Transverse colon (tissue), 4 donors: ENCODE data around the gene OR2AK2.

ENCODE experiments used
- CTCF ChIP-seq, 5 experiments: fragments of 200-600 bp in 3 of 5; fragments of 450-650 bp in 2 of 5; sonication (generic) in 3 of 5; IDR thresholded peaks; 1 replicate in 2 of 5; 2 replicates in 3 of 5; pipeline ENCODE4 v1.5.1; 2016 to 2017; ENCODE audit warnings: antibody characterized with exemption in 5 of 5, inconsistent platforms in 3 of 5, mild to moderate bottlenecking in 2 of 5, moderate library complexity in 1 of 5
- EP300 ChIP-seq: sonication (generic); formaldehyde crosslinking; IDR thresholded peaks from one replicate; pipeline ENCODE4 v1.6.1; 2017; ENCODE audit warnings: antibody characterized with exemption, low read depth
- POLR2A ChIP-seq: fragments of 450-650 bp; IDR thresholded peaks from one replicate; pipeline ENCODE4 v1.6.1; 2016; ENCODE audit warnings: antibody characterized with exemption, mild to moderate bottlenecking, moderate library complexity
- POLR2AphosphoS5 ChIP-seq, 3 donors: sonication (generic); formaldehyde crosslinking; IDR thresholded peaks; one replicate each; pipeline ENCODE4 v1.6.1; 2016; ENCODE audit warnings: antibody characterized with exemption in 3 of 3

GRCh38 chr1:247992986-247993385 is 28.0 kb downstream of the OR2AK2 start:
- TF ChIP-seq CTCF (IDR thresholded peaks at IDR 0.05) = no peak
- TF ChIP-seq POLR2A = no peak
- TF ChIP-seq POLR2AphosphoS5 (IDR thresholded peaks at IDR 0.05) = no peak
- TF ChIP-seq EP300 = no peak
